Measurements from ENCODE around the gene CUX1. TPM values are rescaled to one million over a fixed set of nuclear protein-coding genes. Genes with fewer than 3 reads are reported as not detected.

The CUX1 gene
- total and polyA plus RNA-seq, 2 of the 13 experiments (the other 11 are each of a cell fraction or from before 2014, with no cell fraction given): 13.7 to 14.9 TPM

GRCh38 chr7:101856473-101857357, 39.3 kb downstream of the CUX1 start (continued):
- TF ChIP-seq ZNF3 (CRISPR knock-in tag; IDR thresholded peaks at IDR 0.05) (no peak), KDM5A (IDR thresholded peaks at IDR 0.05; ENCODE audit: borderline replicate concordance, low read length) (no peak; the same call in 1 of the 2 replicates), MEF2D (CRISPR knock-in tag; IDR thresholded peaks at IDR 0.05) (peak; percentile 79), HMGXB3 (CRISPR knock-in tag; IDR thresholded peaks at IDR 0.05; ENCODE audit: borderline replicate concordance) (no peak), ZNF230 (CRISPR knock-in tag; IDR thresholded peaks at IDR 0.05) (no peak), ZFP41 (CRISPR knock-in tag; IDR thresholded peaks at IDR 0.05; ENCODE audit: borderline replicate concordance) (no peak), SOX5 (CRISPR knock-in tag; IDR thresholded peaks at IDR 0.05; ENCODE audit: borderline replicate concordance) (peak; percentile 54; the same call in 1 of the 2 replicates), RBAK (CRISPR knock-in tag; IDR thresholded peaks at IDR 0.05) (no peak), YEATS2 (CRISPR knock-in tag; IDR thresholded peaks at IDR 0.05; ENCODE audit: borderline replicate concordance) (no peak; the same call in 1 of the 2 replicates), ZKSCAN8 (CRISPR knock-in tag; IDR thresholded peaks at IDR 0.05; ENCODE audit: borderline replicate concordance) (no peak; the same call in 1 of the 2 replicates), TAF15 (IDR thresholded peaks at IDR 0.05; ENCODE audit: low read depth, low read length, poor library complexity, severe bottlenecking) (no peak), ZNF747 (CRISPR knock-in tag; IDR thresholded peaks at IDR 0.05; ENCODE audit: borderline replicate concordance) (no peak), KAT7 (CRISPR knock-in tag; IDR thresholded peaks at IDR 0.05; ENCODE audit: borderline replicate concordance) (peak; percentile 63; the same call in 1 of the 2 replicates), BRD4 (CRISPR knock-in tag; IDR thresholded peaks at IDR 0.05) (no peak), GATA4 (IDR thresholded peaks at IDR 0.05; ENCODE audit: borderline replicate concordance, low read depth) (no peak), TBP (CRISPR knock-in tag; IDR thresholded peaks at IDR 0.05) (no peak), HNF1B (CRISPR knock-in tag; IDR thresholded peaks at IDR 0.05) (peak; percentile 89), ZNF33B (CRISPR knock-in tag; IDR thresholded peaks at IDR 0.05) (no peak), HMGXB4 (CRISPR knock-in tag; IDR thresholded peaks at IDR 0.05; ENCODE audit: borderline replicate concordance in 1 of 2, low read depth in 1 of 2) (peak; percentile 56 to 76; a peak in 1 of 4 replicates), ZNF691 (CRISPR knock-in tag; IDR thresholded peaks at IDR 0.05; ENCODE audit: borderline replicate concordance, low read depth) (no peak; the same call in 1 of the 2 replicates)
